GM12878 (cell line): ENCODE measurements around the gene ZNHIT1.

Source experiments
- CTCF ChIP-seq, 3 experiments: IDR thresholded peaks in 2 of 3; conservative IDR thresholded peaks in 1 of 3; 2 replicates each; pipeline ENCODE4 v1.5.1; 2011; ENCODE audit warnings: low read depth in 3 of 3, low read length in 3 of 3, mild to moderate bottlenecking in 3 of 3, control low read depth in 2 of 3, moderate library complexity in 2 of 3, inconsistent platforms in 1 of 3, mixed read lengths in 1 of 3; ENCODE audit not compliant: control insufficient read depth in 2 of 3, insufficient read depth in 1 of 3; ENCODE audit errors: extremely low read depth in 1 of 3
- MYC ChIP-seq: IDR thresholded peaks from 2 replicates; pipeline ENCODE4 v1.6.1; 2011; ENCODE audit warnings: mild to moderate bottlenecking, low read length, moderate library complexity, inconsistent platforms; ENCODE audit not compliant: insufficient read depth, insufficient replicate concordance, insufficient read length, severe bottlenecking
- NR2C1 ChIP-seq: fragments of 450-650 bp; IDR thresholded peaks from 2 replicates; pipeline ENCODE4 v1.6.1; 2017; ENCODE audit warnings: antibody characterized with exemption, mild to moderate bottlenecking, moderate library complexity
- POLR2A ChIP-seq: IDR thresholded peaks from 2 replicates; pipeline ENCODE4 v1.6.1; 2011; ENCODE audit warnings: low read depth, mild to moderate bottlenecking, low read length
- POLR2AphosphoS5 ChIP-seq: IDR thresholded peaks from 2 replicates; pipeline ENCODE4 v1.6.1; 2011; ENCODE audit warnings: mild to moderate bottlenecking, low read length, inconsistent platforms
- SMC3 ChIP-seq: IDR thresholded peaks from 2 replicates; pipeline ENCODE4 v1.6.1; 2011; ENCODE audit warnings: low read length, improper control_type of control experiment, borderline replicate concordance
- SP1 ChIP-seq: IDR thresholded peaks from one replicate; pipeline ENCODE4 v1.6.1; 2011; ENCODE audit warnings: low read depth, low read length
- SRF ChIP-seq, 2 experiments: IDR thresholded peaks; 2 replicates each; pipeline ENCODE4 v1.6.1; 2011; ENCODE audit warnings: low read depth in 2 of 2, low read length in 2 of 2, mild to moderate bottlenecking in 1 of 2, moderate library complexity in 1 of 2
- ZBTB33 ChIP-seq: fragments of 450-650 bp; IDR thresholded peaks from 2 replicates; pipeline ENCODE4 v1.6.1; 2017; ENCODE audit warnings: mild to moderate bottlenecking
- ZNF384 ChIP-seq: IDR thresholded peaks from 2 replicates; pipeline ENCODE4 v1.6.1; 2012; ENCODE audit warnings: low read depth, mild to moderate bottlenecking, low read length, improper control_type of control experiment, borderline replicate concordance
- TF ChIP-seq, protein P1 (sequence below): IDR thresholded peaks from 2 replicates; pipeline ENCODE4 v1.6.1; 2012; ENCODE audit warnings: low read length, inconsistent platforms
- TF ChIP-seq, protein P2 (sequence below): fragments of 450-650 bp; IDR thresholded peaks from 2 replicates; pipeline ENCODE4 v1.6.1; 2014; ENCODE audit warnings: mild to moderate bottlenecking

GRCh38 chr7:101186194-101186593, 31.8 kb upstream of the ZNHIT1 start:
- TF ChIP-seq POLR2AphosphoS5 (no peak), POLR2A (no peak), CTCF (IDR thresholded peaks at IDR 0.05 in 2 of 3, conservative IDR thresholded peaks at IDR 0.05 in 1 of 3; ENCODE audit: control insufficient read depth in 2 of 3, extremely low read depth in 1 of 3, insufficient read depth in 1 of 3, low read depth in 3 of 3, low read length in 3 of 3) (no peak), ZNF384 (no peak), SP1 (no peak), SMC3 (no peak), ZBTB33 (no peak), NR2C1 (no peak), MYC (no peak), SRF (IDR thresholded peaks at IDR 0.05; ENCODE audit: low read depth in 2 of 2, low read length in 2 of 2) (no peak)
- TF ChIP-seq, protein P1, sequence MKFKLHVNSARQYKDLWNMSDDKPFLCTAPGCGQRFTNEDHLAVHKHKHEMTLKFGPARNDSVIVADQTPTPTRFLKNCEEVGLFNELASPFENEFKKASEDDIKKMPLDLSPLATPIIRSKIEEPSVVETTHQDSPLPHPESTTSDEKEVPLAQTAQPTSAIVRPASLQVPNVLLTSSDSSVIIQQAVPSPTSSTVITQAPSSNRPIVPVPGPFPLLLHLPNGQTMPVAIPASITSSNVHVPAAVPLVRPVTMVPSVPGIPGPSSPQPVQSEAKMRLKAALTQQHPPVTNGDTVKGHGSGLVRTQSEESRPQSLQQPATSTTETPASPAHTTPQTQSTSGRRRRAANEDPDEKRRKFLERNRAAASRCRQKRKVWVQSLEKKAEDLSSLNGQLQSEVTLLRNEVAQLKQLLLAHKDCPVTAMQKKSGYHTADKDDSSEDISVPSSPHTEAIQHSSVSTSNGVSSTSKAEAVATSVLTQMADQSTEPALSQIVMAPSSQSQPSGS = no peak
- TF ChIP-seq, protein P2, sequence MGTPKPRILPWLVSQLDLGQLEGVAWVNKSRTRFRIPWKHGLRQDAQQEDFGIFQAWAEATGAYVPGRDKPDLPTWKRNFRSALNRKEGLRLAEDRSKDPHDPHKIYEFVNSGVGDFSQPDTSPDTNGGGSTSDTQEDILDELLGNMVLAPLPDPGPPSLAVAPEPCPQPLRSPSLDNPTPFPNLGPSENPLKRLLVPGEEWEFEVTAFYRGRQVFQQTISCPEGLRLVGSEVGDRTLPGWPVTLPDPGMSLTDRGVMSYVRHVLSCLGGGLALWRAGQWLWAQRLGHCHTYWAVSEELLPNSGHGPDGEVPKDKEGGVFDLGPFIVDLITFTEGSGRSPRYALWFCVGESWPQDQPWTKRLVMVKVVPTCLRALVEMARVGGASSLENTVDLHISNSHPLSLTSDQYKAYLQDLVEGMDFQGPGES = no peak
